A549 treated with CpdA at 1 μM for 4 hours (cell line): Measurements from ENCODE around the gene ZNF679. TPM values are rescaled to one million over a fixed set of nuclear protein-coding genes. Genes with fewer than 3 reads are reported as not detected.

Experiments used
- total RNA-seq: library from RNA; stranded (reverse); fragments of 200-300 nt; extraction: Qiagen RNA extraction; gene quantifications from 5 replicates; pipeline ENCODE4 v1.2.3, GENCODE V29; 2022; ENCODE audit warnings: low read depth

The ZNF679 gene
- total RNA-seq, result not detected in 5 replicates

GRCh38 chr7:64228174-64228573, at the start of gene ZNF679:
ZNF679 (plus strand) TSS chr7:64228474; CDS start chr7:64249118, 20,644 bp downstream.

GRCh38 chr7:64206903-64207302, 21.4 kb upstream of the ZNF679 start, which contains the start of gene ZNF735:
ZNF735 (plus strand) TSS chr7:64207203; CDS start chr7:64207203, 0 bp downstream.

GRCh38 chr7:64313740-64314491, 85.6 kb downstream of the ZNF679 start, which contains the start of gene ZNF736:
ZNF736 (plus strand) TSS chr7:64313961; CDS start chr7:64314151, 190 bp downstream.

Other genes starting within 250 kb of the ZNF679 start
- gene ZNF722, start 229.6 kb upstream of the ZNF679 start, total RNA-seq, result not detected in 5 replicates
- gene ZNF727, start 183.0 kb upstream of the ZNF679 start, total RNA-seq, result not detected in 5 replicates
- gene ZNF735, start 21.3 kb upstream of the ZNF679 start, total RNA-seq, result not detected in 5 replicates
- gene ZNF736, start 85.5 kb downstream of the ZNF679 start, total RNA-seq, result 0.02 TPM in 1 of 5 replicates, not detected in the others